WTC11 (cell line): ENCODE measurements around the gene CALU.

ENCODE experiments used
- CBFB ChIP-seq: sonication (generic); formaldehyde crosslinking; IDR thresholded peaks from 2 replicates; pipeline ENCODE4 v1.8.1; 2022; ENCODE audit warnings: mild to moderate bottlenecking, low read depth, missing genetic modification reagents
- FOXK1 ChIP-seq: sonication (generic); formaldehyde crosslinking; IDR thresholded peaks from 2 replicates; pipeline ENCODE4 v1.8.0; 2022; ENCODE audit warnings: mild to moderate bottlenecking, moderate library complexity, missing genetic modification reagents
- NR2C2 ChIP-seq: sonication (generic); formaldehyde crosslinking; IDR thresholded peaks from 2 replicates; pipeline ENCODE4 v1.8.0; 2022; ENCODE audit warnings: mild to moderate bottlenecking, missing genetic modification reagents
- OVOL2 ChIP-seq: fragments of 250-450 bp; sonication (Bioruptor Pico); IDR thresholded peaks from 2 replicates; pipeline ENCODE4 v1.9.0; 2021; ENCODE audit warnings: mild to moderate bottlenecking, borderline replicate concordance
- ZNF121 ChIP-seq: sonication (generic); formaldehyde crosslinking; IDR thresholded peaks from 2 replicates; pipeline ENCODE4 v1.8.0; 2023; ENCODE audit warnings: missing genetic modification reagents
- ZNF671 ChIP-seq: fragments of 250-450 bp; sonication (Bioruptor Pico); IDR thresholded peaks from 2 replicates; pipeline ENCODE4 v1.8.0; 2021; ENCODE audit warnings: mild to moderate bottlenecking
- TF ChIP-seq, protein P1 (sequence below): fragments of 250-450 bp; sonication (Bioruptor Pico); IDR thresholded peaks from 2 replicates; pipeline ENCODE4 v2.1.2; 2022; ENCODE audit warnings: mild to moderate bottlenecking, moderate library complexity
- TF ChIP-seq, protein P2 (sequence below): fragments of 200-600 bp; IDR thresholded peaks from 2 replicates; pipeline ENCODE4 v1.8.0; 2022; ENCODE audit warnings: antibody characterized with exemption
- TF ChIP-seq, protein P3 (sequence below): sonication (generic); formaldehyde crosslinking; conservative IDR thresholded peaks from 2 replicates; pipeline ENCODE4 v1.8.1; 2022; ENCODE audit warnings: mild to moderate bottlenecking, missing genetic modification reagents

GRCh38 chr7:128732521-128733277 lies 6.5 kb upstream of the CALU start:
- TF ChIP-seq, protein P1, sequence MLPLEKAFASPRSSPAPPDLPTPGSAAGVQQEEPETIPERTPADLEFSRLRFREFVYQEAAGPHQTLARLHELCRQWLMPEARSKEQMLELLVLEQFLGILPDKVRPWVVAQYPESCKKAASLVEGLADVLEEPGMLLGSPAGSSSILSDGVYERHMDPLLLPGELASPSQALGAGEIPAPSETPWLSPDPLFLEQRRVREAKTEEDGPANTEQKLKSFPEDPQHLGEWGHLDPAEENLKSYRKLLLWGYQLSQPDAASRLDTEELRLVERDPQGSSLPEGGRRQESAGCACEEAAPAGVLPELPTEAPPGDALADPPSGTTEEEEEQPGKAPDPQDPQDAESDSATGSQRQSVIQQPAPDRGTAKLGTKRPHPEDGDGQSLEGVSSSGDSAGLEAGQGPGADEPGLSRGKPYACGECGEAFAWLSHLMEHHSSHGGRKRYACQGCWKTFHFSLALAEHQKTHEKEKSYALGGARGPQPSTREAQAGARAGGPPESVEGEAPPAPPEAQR, result no peak
- TF ChIP-seq, protein P2, sequence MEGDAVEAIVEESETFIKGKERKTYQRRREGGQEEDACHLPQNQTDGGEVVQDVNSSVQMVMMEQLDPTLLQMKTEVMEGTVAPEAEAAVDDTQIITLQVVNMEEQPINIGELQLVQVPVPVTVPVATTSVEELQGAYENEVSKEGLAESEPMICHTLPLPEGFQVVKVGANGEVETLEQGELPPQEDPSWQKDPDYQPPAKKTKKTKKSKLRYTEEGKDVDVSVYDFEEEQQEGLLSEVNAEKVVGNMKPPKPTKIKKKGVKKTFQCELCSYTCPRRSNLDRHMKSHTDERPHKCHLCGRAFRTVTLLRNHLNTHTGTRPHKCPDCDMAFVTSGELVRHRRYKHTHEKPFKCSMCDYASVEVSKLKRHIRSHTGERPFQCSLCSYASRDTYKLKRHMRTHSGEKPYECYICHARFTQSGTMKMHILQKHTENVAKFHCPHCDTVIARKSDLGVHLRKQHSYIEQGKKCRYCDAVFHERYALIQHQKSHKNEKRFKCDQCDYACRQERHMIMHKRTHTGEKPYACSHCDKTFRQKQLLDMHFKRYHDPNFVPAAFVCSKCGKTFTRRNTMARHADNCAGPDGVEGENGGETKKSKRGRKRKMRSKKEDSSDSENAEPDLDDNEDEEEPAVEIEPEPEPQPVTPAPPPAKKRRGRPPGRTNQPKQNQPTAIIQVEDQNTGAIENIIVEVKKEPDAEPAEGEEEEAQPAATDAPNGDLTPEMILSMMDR, result no peak
- TF ChIP-seq, protein P3, sequence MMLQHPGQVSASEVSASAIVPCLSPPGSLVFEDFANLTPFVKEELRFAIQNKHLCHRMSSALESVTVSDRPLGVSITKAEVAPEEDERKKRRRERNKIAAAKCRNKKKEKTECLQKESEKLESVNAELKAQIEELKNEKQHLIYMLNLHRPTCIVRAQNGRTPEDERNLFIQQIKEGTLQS (CRISPR knock-in tag), result no peak
- TF ChIP-seq CBFB (CRISPR knock-in tag), result no peak
- TF ChIP-seq NR2C2 (CRISPR knock-in tag), result no peak
- no peak for TF ChIP-seq OVOL2 (CRISPR knock-in tag)
- no peak for TF ChIP-seq ZNF121 (CRISPR knock-in tag)
- TF ChIP-seq FOXK1 (CRISPR knock-in tag), result no peak
- TF ChIP-seq ZNF671 (CRISPR knock-in tag), result no peak
